HepG2 (cell line): Measurements from ENCODE around the gene ALOX5AP. TPM values are rescaled to one million over a fixed set of nuclear protein-coding genes. Genes with fewer than 3 reads are reported as not detected.

ENCODE experiments used
- ATAC-seq: fragments of 200-7000 bp; cut with Tn5 transposase; 3 replicates; pipeline ENCODE4 v1.9.1; 2020; ENCODE audit warnings: mild to moderate bottlenecking, moderate library complexity
- BruUV-seq: library from RNA; stranded (reverse); fragments of 400-500 nt; replicated peaks from 2 replicates; lab custom pipeline; 2021; lab: Mats Ljungman, UMichigan
- CTCF ChIA-PET: fragments of 300-600 bp; formaldehyde crosslinking; extraction: SDS; loops from one replicate; lab custom pipeline; 2021; ENCODE audit warnings: low total read pairs, inconsistent platforms, low intra/inter-chr PET ratio; lab: Yijun Ruan, JAX
- POLR2A ChIA-PET: fragments of 350-600 bp; sonication (Branson Sonifier 250); formaldehyde crosslinking; loops from one replicate; lab custom pipeline; 2020; ENCODE audit warnings: antibody characterized with exemption, inconsistent platforms; lab: Yijun Ruan, JAX
- DNase-seq: peaks from one replicate; pipeline ENCODE4 v3.0.0-alpha.2; 2015; ENCODE audit warnings: low spot score
- FAIRE-seq: peaks from 3 replicates; lab custom pipeline; 2011; peaks lifted over from hg19 to GRCh38; lab: Jason Lieb, UNC
- H2AFZ ChIP-seq: one replicate; pipeline ENCODE4 v1.6.1; 2011; ENCODE audit warnings: low read length, inconsistent platforms
- H3K27ac ChIP-seq: fragments of 300-600 bp; 3 replicates; pipeline ENCODE4 v1.8.0; 2011; ENCODE audit warnings: mixed run types, mild to moderate bottlenecking, mixed read lengths, low read length, inconsistent platforms; ENCODE audit not compliant: insufficient read depth; ENCODE audit errors: extremely low read length
- H3K27me3 ChIP-seq, 2 experiments: fragments of 200-600 bp in 1 of 2; 2 replicates in 1 of 2; 3 replicates in 1 of 2; pipeline versions ENCODE4 v1.6.0 to v1.8.0; 2011; ENCODE audit warnings: low read length in 2 of 2, mild to moderate bottlenecking in 2 of 2, moderate library complexity in 2 of 2, inconsistent platforms in 1 of 2; ENCODE audit not compliant: insufficient read depth in 2 of 2, control insufficient read depth in 1 of 2
- H3K36me3 ChIP-seq, 2 experiments: fragments of 200-600 bp in 1 of 2; replicated peaks in 1 of 2; 2 replicates in 1 of 2; 3 replicates in 1 of 2; pipeline versions ENCODE4 v1.5.1 to v1.8.0; 2011; ENCODE audit warnings: low read length in 2 of 2, inconsistent platforms in 1 of 2; ENCODE audit not compliant: insufficient read depth in 2 of 2, control insufficient read depth in 1 of 2
- H3K4me1 ChIP-seq: 2 replicates; pipeline ENCODE4 v1.5.1; 2012; ENCODE audit warnings: low read length, inconsistent platforms; ENCODE audit not compliant: insufficient read depth
- H3K4me2 ChIP-seq: 2 replicates; pipeline ENCODE4 v1.6.0; 2011; ENCODE audit warnings: low read depth, low read length, inconsistent platforms
- H3K4me3 ChIP-seq, 3 experiments: fragments of 200-600 bp in 1 of 3; sonication (generic), shearing (Covaris generic) in 1 of 3; replicated peaks in 1 of 3; 2 replicates each; pipeline ENCODE4 v1.5.1; 2011 to 2016; ENCODE audit warnings: low read length in 3 of 3, inconsistent platforms in 2 of 3, low read depth in 2 of 3, mild to moderate bottlenecking in 2 of 3, control low read depth in 1 of 3, mixed read lengths in 1 of 3; ENCODE audit not compliant: insufficient read depth in 1 of 3
- H3K79me2 ChIP-seq: one replicate; pipeline ENCODE4 v1.6.1; 2011; ENCODE audit warnings: low read length, inconsistent platforms; ENCODE audit not compliant: insufficient read depth
- H3K9ac ChIP-seq: 2 replicates; pipeline ENCODE4 v1.6.0; 2011; ENCODE audit warnings: mild to moderate bottlenecking, low read depth, low read length, inconsistent platforms; ENCODE audit not compliant: insufficient read depth
- H3K9me3 ChIP-seq: 2 replicates; pipeline ENCODE4 v1.5.1; 2012; ENCODE audit warnings: mild to moderate bottlenecking, low read length
- H4K20me1 ChIP-seq: 2 replicates; pipeline ENCODE4 v1.6.0; 2011; ENCODE audit warnings: inconsistent platforms, mild to moderate bottlenecking, low read length, moderate library complexity; ENCODE audit not compliant: insufficient read depth
- DDIT3 ChIP-seq: sonication (generic); formaldehyde crosslinking; IDR thresholded peaks from 2 replicates; pipeline ENCODE4 v1.4.0; 2020; ENCODE audit warnings: mild to moderate bottlenecking, missing genetic modification reagents
- FOXK1 ChIP-seq: sonication (generic); formaldehyde crosslinking; IDR thresholded peaks from 2 replicates; pipeline ENCODE4 v1.4.0; 2020; ENCODE audit warnings: low read depth, missing genetic modification reagents, borderline replicate concordance
- HNF4A ChIP-seq: sonication (generic); formaldehyde crosslinking; IDR thresholded peaks from 2 replicates; pipeline ENCODE4 v1.4.0; 2020; ENCODE audit warnings: missing genetic modification reagents
- MLX ChIP-seq: IDR thresholded peaks from 2 replicates; pipeline ENCODE4 v1.6.1; 2016
- NFE2 ChIP-seq: sonication (generic); formaldehyde crosslinking; IDR thresholded peaks from 2 replicates; pipeline ENCODE4 v1.4.0; 2020; ENCODE audit warnings: missing genetic modification reagents
- SAFB2 ChIP-seq: sonication (generic); formaldehyde crosslinking; IDR thresholded peaks from 2 replicates; pipeline ENCODE4 v1.5.1; 2020; ENCODE audit warnings: missing genetic modification reagents, low read depth, mild to moderate bottlenecking, borderline replicate concordance
- TAF15 ChIP-seq: fragments of 200-400 bp; formaldehyde crosslinking; IDR thresholded peaks from one replicate; pipeline ENCODE4 v1.6.1; 2018; ENCODE audit warnings: mild to moderate bottlenecking, low read depth, low read length; ENCODE audit not compliant: poor library complexity, severe bottlenecking
- THRA ChIP-seq: sonication (generic); formaldehyde crosslinking; IDR thresholded peaks from 2 replicates; pipeline ENCODE4 v1.4.0; 2020; ENCODE audit warnings: missing genetic modification reagents, borderline replicate concordance
- ZBTB38 ChIP-seq: sonication (generic); formaldehyde crosslinking; IDR thresholded peaks from 2 replicates; pipeline ENCODE4 v1.5.1; 2020; ENCODE audit warnings: mild to moderate bottlenecking, missing genetic modification reagents
- ZFX ChIP-seq: sonication (generic); formaldehyde crosslinking; IDR thresholded peaks from 2 replicates; pipeline ENCODE4 v1.4.0; 2020; ENCODE audit warnings: mild to moderate bottlenecking, low read depth, missing genetic modification reagents, moderate library complexity
- ZNF180 ChIP-seq: sonication (generic); formaldehyde crosslinking; IDR thresholded peaks from 2 replicates; pipeline ENCODE4 v1.4.0; 2020; ENCODE audit warnings: low read depth, missing genetic modification reagents, borderline replicate concordance
- ZNF574 ChIP-seq: sonication (generic); formaldehyde crosslinking; IDR thresholded peaks from 2 replicates; pipeline ENCODE4 v1.4.0; 2020; ENCODE audit warnings: missing genetic modification reagents
- ZNF614 ChIP-seq: IDR thresholded peaks from 2 replicates; pipeline ENCODE4 v1.6.1; 2018; ENCODE audit warnings: missing biosample characterization, missing genetic modification reagents, inconsistent platforms, borderline replicate concordance
- ZNF652 ChIP-seq: IDR thresholded peaks from 2 replicates; pipeline ENCODE4 v1.6.1; 2016; ENCODE audit warnings: low read depth, borderline replicate concordance
- ZNF660 ChIP-seq: sonication (generic); formaldehyde crosslinking; IDR thresholded peaks from 2 replicates; pipeline ENCODE4 v1.5.1; 2020; ENCODE audit warnings: mild to moderate bottlenecking, low read depth, missing genetic modification reagents, borderline replicate concordance
- WGBS: methylation state at CpG from one replicate; pipeline ENCODE4 v1.1.6; 2017; ENCODE audit warnings: low lambda C conversion rate; 5-methylcytosine and 5-hydroxymethylcytosine counted together
- in situ Hi-C: cut with HindIII; loops from 2 replicates; pipeline ENCODE4 v1.10.0; 2017; ENCODE audit warnings: low pct_unique_long_range_greater_than_20kb; ENCODE audit not compliant: extremely low pct_ligation_motif_present
- intact Hi-C: fragments of 100-400 bp; cut with micrococcal nuclease; formaldehyde crosslinking; loops from one replicate; pipeline ENCODE4 v1.10.0; 2022; ENCODE audit not compliant: unreplicated experiment
- polyA plus RNA-seq, 8 experiments: library from polyadenylated mRNA; depleted of rRNA in 3 of 8; stranded (reverse) in 7 of 8; unstranded in 1 of 8; fragments of >200 nt; fragmentation: Illumina TruSeq in 4 of 8; extraction: Trizol in 4 of 8; gene quantifications; 2 replicates each; pipeline versions ENCODE4 v1.2.1 to v1.2.3, GENCODE V29; 2011 to 2016; ENCODE audit warnings: low read depth in 4 of 8, missing spikeins in 1 of 8, mixed read lengths in 1 of 8; ENCODE audit not compliant: insufficient read depth in 1 of 8
- total RNA-seq, 5 experiments: library from RNA; depleted of rRNA; stranded (reverse); fragments of >200 nt; fragmentation: Illumina TruSeq; extraction: Trizol; gene quantifications; 2 replicates each; pipeline ENCODE4 v1.2.3, GENCODE V29; 2016; ENCODE audit warnings: low read depth in 1 of 5

ALOX5AP gene
- total and polyA plus RNA-seq, 2 of the 13 experiments (the other 11 are each of a cell fraction or from before 2014, with no cell fraction given), result 0.97 to 1.2 TPM

- Histone ChIP-seq H2AFZ (no peak overlapping the region), H4K20me1 (no peaks in the 10 kb centered on the region), H3K4me1 (peaks cover 57% of the 10 kb centered on the region), H3K36me3 (no peaks in the 10 kb centered on the region), H3K27me3 (no peaks in the 10 kb centered on the region), H3K9ac (no peak overlapping the region), H3K4me3 (peak overlapping the region in 2 of 3 experiments; percentile 19 to 24; a peak in 2 of 6 replicates), H3K9me3 (no peaks in the 10 kb centered on the region), H3K79me2 (no peaks in the 10 kb centered on the region), H3K27ac (no peak overlapping the region), H3K4me2 (peak overlapping the region; percentile 63)
- FAIRE-seq, result no peak
- BruUV-seq, result no TSS peak
- in situ Hi-C loops, result loop anchor here (5.0 to 10.0 kb wide), 2 partner anchors 60 to 118 kb away; no protein-coding TSS in a partner anchor
- intact Hi-C loops, result no loop called here
- TF ChIP-seq MLX (no peak), ZNF660 (CRISPR knock-in tag) (no peak), ZNF574 (CRISPR knock-in tag) (no peak), THRA (CRISPR knock-in tag) (no peak), TAF15 (no peak), NFE2 (CRISPR knock-in tag) (no peak), ZNF180 (CRISPR knock-in tag) (no peak), SAFB2 (CRISPR knock-in tag) (no peak), FOXK1 (CRISPR knock-in tag) (no peak), HNF4A (CRISPR knock-in tag) (peak; percentile 65), ZNF652 (CRISPR knock-in tag) (no peak), ZBTB38 (no peak), DDIT3 (CRISPR knock-in tag) (no peak), ZFX (CRISPR knock-in tag) (0 out of 2 replicates have a peak, but pooled peaks have one; percentile 42), ZNF614 (CRISPR knock-in tag) (no peak)
- CTCF ChIA-PET, result no interaction called here
- POLR2A ChIA-PET, result interaction anchor here (0.9 kb wide), 1 partner anchor 128 kb away, joined by 3 read pairs; no protein-coding TSS in a partner anchor
- 37% methylated on average over 4 of the region's 4 CpGs for WGBS
- ATAC-seq, result peak; percentile 76
- peak; percentile 36 for DNase-seq
Measured at GRCh38 chr13:30744681-30745077, 9.3 kb downstream of the ALOX5AP start.
